ENCODE results near the gene MLPH.

Gene MLPH

DNA sequence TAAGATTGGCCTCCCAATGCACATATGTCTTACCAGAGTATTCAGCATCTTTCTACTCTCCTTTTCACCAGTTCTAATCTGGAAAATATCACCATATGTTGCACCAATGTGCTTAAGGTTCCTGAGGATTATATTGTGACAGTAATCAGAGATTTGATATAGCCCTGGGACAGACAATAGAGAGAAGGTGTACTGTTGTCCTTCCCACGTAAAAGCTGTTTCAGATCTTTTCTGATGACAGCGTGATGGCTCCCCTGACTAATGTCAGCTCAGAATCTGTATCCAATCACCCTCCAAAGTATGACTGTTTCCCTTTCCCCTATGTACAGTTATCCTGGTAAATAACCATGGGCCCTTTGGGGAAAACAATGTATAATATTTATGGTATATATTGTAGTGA, 9.0 kb upstream of the MLPH start:
- Histone ChIP-seq H3F3A (ENCODE audit: insufficient read depth) (no peaks in the 10 kb centered on the region), H3K4me2 (ENCODE audit: low read depth, low read length, poor library complexity, severe bottlenecking) (no peak overlapping the region), H3K9me2 (replicated peaks; ENCODE audit: insufficient read depth, low read length) (no peaks in the 10 kb centered on the region), H3K27me3 (ENCODE audit: low read length) (no peaks in the 10 kb centered on the region), H4K20me1 (ENCODE audit: low read depth, low read length) (no peaks in the 10 kb centered on the region), H2AFZ (ENCODE audit: low read depth, low read length, severe bottlenecking) (no peak overlapping the region), H3K27ac (ENCODE audit: low read depth, low read length) (no peak overlapping the region), H3K36me3 (ENCODE audit: low read length) (no peaks in the 10 kb centered on the region), H3K9me3 (ENCODE audit: insufficient read depth, low read length) (no peaks in the 10 kb centered on the region), H3K9ac (ENCODE audit: low read length) (no peak overlapping the region), H3K4me3 (ENCODE audit: insufficient read depth, low read length, poor library complexity, severe bottlenecking) (no peak overlapping the region), H3K79me2 (ENCODE audit: insufficient read depth, low read length) (no peaks in the 10 kb centered on the region)
- TF ChIP-seq EZH2phosphoT487 (conservative IDR thresholded peaks at IDR 0.05; ENCODE audit: low read length): no peak
- TF ChIP-seq, protein P1, sequence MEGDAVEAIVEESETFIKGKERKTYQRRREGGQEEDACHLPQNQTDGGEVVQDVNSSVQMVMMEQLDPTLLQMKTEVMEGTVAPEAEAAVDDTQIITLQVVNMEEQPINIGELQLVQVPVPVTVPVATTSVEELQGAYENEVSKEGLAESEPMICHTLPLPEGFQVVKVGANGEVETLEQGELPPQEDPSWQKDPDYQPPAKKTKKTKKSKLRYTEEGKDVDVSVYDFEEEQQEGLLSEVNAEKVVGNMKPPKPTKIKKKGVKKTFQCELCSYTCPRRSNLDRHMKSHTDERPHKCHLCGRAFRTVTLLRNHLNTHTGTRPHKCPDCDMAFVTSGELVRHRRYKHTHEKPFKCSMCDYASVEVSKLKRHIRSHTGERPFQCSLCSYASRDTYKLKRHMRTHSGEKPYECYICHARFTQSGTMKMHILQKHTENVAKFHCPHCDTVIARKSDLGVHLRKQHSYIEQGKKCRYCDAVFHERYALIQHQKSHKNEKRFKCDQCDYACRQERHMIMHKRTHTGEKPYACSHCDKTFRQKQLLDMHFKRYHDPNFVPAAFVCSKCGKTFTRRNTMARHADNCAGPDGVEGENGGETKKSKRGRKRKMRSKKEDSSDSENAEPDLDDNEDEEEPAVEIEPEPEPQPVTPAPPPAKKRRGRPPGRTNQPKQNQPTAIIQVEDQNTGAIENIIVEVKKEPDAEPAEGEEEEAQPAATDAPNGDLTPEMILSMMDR (IDR thresholded peaks at IDR 0.05; ENCODE audit: insufficient read depth, low read length, poor library complexity, severe bottlenecking): no peak

DNA sequence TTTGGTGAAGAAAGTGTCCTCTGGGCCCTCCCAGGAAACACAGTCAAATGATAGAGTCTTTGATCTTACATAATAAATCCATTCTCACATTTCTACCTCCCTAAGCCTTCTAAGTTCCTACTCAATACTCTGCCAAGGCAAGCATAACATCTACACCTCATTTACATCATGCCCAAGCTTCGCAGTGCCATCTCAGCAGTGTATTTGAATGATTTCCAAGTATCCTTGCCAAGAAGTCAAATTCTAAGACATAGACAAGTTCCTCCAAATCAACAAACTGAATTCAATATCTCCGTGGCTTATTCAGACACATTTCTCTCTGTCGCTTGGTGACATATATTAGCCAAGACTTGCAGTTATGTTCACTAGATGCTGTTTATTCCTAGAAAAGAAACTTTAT, 8.1 kb upstream of the MLPH start:
- H3K4me2 ChIP-seq (ENCODE audit: low read depth, low read length, poor library complexity, severe bottlenecking): no peak overlapping the region
- H3K9me3 ChIP-seq (ENCODE audit: insufficient read depth, low read length): no peaks in the 10 kb centered on the region
- H2AFZ ChIP-seq (ENCODE audit: low read depth, low read length, severe bottlenecking): no peak overlapping the region
- H3K9ac ChIP-seq (ENCODE audit: low read length): no peak overlapping the region
- H3K36me3 ChIP-seq (ENCODE audit: low read length): no peaks in the 10 kb centered on the region
- no peak overlapping the region for H3K27ac ChIP-seq (ENCODE audit: low read depth, low read length)
- H3K9me2 ChIP-seq (replicated peaks; ENCODE audit: insufficient read depth, low read length): no peaks in the 10 kb centered on the region
- H3K27me3 ChIP-seq (ENCODE audit: low read length): no peaks in the 10 kb centered on the region
- H3K79me2 ChIP-seq (ENCODE audit: insufficient read depth, low read length): no peaks in the 10 kb centered on the region
- H3K4me3 ChIP-seq (ENCODE audit: insufficient read depth, low read length, poor library complexity, severe bottlenecking): no peak overlapping the region
- H4K20me1 ChIP-seq (ENCODE audit: low read depth, low read length): no peaks in the 10 kb centered on the region
- TF ChIP-seq, protein P1 (IDR thresholded peaks at IDR 0.05; ENCODE audit: insufficient read depth, low read length, poor library complexity, severe bottlenecking): no peak
- no peaks in the 10 kb centered on the region for H3F3A ChIP-seq (ENCODE audit: insufficient read depth)

DNA sequence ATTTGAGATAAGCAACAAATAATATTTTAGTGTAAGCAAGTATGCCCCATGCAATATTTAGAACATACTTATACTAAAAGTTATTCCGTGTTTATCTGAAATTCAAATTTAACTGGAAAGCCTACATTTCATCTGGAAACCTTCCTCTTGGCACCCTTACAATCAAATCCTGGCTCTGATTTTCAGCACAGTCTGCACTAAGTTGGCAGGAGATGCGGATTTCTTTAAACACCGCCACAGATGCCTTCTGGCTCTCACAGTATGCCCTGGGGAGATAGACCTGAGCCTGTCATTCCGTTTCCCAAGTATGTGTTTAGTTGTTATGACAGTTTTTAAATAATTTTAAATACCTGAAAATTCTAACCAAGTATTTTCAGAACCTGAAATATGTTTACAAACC, 7.3 kb upstream of the MLPH start:
- TF ChIP-seq EZH2phosphoT487 (conservative IDR thresholded peaks at IDR 0.05; ENCODE audit: low read length): no peak
- TF ChIP-seq, protein P1 (IDR thresholded peaks at IDR 0.05; ENCODE audit: insufficient read depth, low read length, poor library complexity, severe bottlenecking): no peak
- Histone ChIP-seq H3F3A (ENCODE audit: insufficient read depth) (no peaks in the 10 kb centered on the region), H3K4me3 (ENCODE audit: insufficient read depth, low read length, poor library complexity, severe bottlenecking) (no peak overlapping the region), H3K9me3 (ENCODE audit: insufficient read depth, low read length) (no peaks in the 10 kb centered on the region), H3K9ac (ENCODE audit: low read length) (no peak overlapping the region), H2AFZ (ENCODE audit: low read depth, low read length, severe bottlenecking) (no peak overlapping the region), H3K27me3 (ENCODE audit: low read length) (no peaks in the 10 kb centered on the region), H3K36me3 (ENCODE audit: low read length) (no peaks in the 10 kb centered on the region), H3K4me2 (ENCODE audit: low read depth, low read length, poor library complexity, severe bottlenecking) (no peak overlapping the region), H3K79me2 (ENCODE audit: insufficient read depth, low read length) (no peaks in the 10 kb centered on the region), H3K9me2 (replicated peaks; ENCODE audit: insufficient read depth, low read length) (no peaks in the 10 kb centered on the region), H3K27ac (ENCODE audit: low read depth, low read length) (no peak overlapping the region), H4K20me1 (ENCODE audit: low read depth, low read length) (no peaks in the 10 kb centered on the region)

DNA sequence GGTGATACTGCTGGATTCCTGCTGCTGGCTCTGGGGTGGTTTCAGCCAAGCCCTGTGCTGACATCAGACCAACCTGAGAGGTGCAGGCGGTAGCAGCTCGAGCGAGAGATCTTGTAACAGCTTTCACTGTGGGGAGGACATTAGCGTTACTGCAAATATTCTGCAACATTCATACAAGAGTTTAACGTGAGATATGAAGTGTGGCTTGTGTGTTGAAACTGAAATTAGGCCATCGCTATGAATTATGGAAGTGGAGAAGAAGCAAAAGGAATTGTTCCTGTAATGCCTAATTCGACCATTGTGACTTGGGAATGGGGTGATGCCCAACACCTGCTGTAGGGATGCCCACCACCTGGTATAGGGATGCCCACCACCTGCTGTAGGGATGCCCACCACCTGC, 6.5 kb upstream of the MLPH start:
- TF ChIP-seq, protein P1 (IDR thresholded peaks at IDR 0.05; ENCODE audit: insufficient read depth, low read length, poor library complexity, severe bottlenecking): no peak
- TF ChIP-seq EZH2phosphoT487 (conservative IDR thresholded peaks at IDR 0.05; ENCODE audit: low read length): no peak
- Histone ChIP-seq H3K79me2 (ENCODE audit: insufficient read depth, low read length) (no peaks in the 10 kb centered on the region), H3K9ac (ENCODE audit: low read length) (no peak overlapping the region), H3K27ac (ENCODE audit: low read depth, low read length) (no peak overlapping the region), H3K9me3 (ENCODE audit: insufficient read depth, low read length) (no peaks in the 10 kb centered on the region), H3F3A (ENCODE audit: insufficient read depth) (no peaks in the 10 kb centered on the region), H3K4me3 (ENCODE audit: insufficient read depth, low read length, poor library complexity, severe bottlenecking) (no peak overlapping the region), H3K36me3 (ENCODE audit: low read length) (no peaks in the 10 kb centered on the region), H3K9me2 (replicated peaks; ENCODE audit: insufficient read depth, low read length) (no peaks in the 10 kb centered on the region), H3K4me2 (ENCODE audit: low read depth, low read length, poor library complexity, severe bottlenecking) (no peak overlapping the region), H2AFZ (ENCODE audit: low read depth, low read length, severe bottlenecking) (no peak overlapping the region), H3K27me3 (ENCODE audit: low read length) (no peaks in the 10 kb centered on the region), H4K20me1 (ENCODE audit: low read depth, low read length) (no peaks in the 10 kb centered on the region)
